ENCODE results near the gene ALDH1B1. TPM values are rescaled to one million over a fixed set of nuclear protein-coding genes. Genes with fewer than 3 reads are reported as not detected.

The ALDH1B1 gene
- total RNA-seq, 2 experiments from 2014 or later: 0.19 to 0.20 TPM

- DNase-seq (no peak), ATAC-seq (ENCODE audit: poor library complexity) (no peak)
- no peak overlapping the region for H3K4me3 Mint-ChIP-seq
- no peak overlapping the region for H3K27ac ChIP-seq (ENCODE audit: low read depth in 1 of 2, low read length in 2 of 2)
- H3K4me1 ChIP-seq (ENCODE audit: insufficient read depth, low read length): no peaks in the 10 kb centered on the region
- no peak overlapping the region for H3K27ac Mint-ChIP-seq
- no peaks in the 10 kb centered on the region for H3K36me3 ChIP-seq (ENCODE audit: insufficient read depth, low read length)
- H3K27me3 Mint-ChIP-seq: peaks cover 6% of the 10 kb centered on the region
- H3K4me1 Mint-ChIP-seq (ENCODE audit: low read depth): no peaks in the 10 kb centered on the region
- H3K36me3 Mint-ChIP-seq (ENCODE audit: low read depth): no peaks in the 10 kb centered on the region
- intact Hi-C loops (cut with DNase I, micrococcal nuclease): no loop called here
- H3K27me3 ChIP-seq (ENCODE audit: control insufficient read depth in 1 of 2, insufficient read depth in 2 of 2, low read length in 2 of 2): peaks cover 0 to 5% of the 10 kb centered on the region in 2 experiments
- no peak for TF ChIP-seq CTCF (IDR thresholded peaks at IDR 0.05)
- ChIA-PET POLR2A (interaction anchor here (0.6 kb wide), 1 partner anchor 38 kb away, joined by 5 read pairs; no protein-coding TSS in a partner anchor), CTCF (no interaction called here)
- H3K9me3 Mint-ChIP-seq: no peaks in the 10 kb centered on the region
- no peak overlapping the region for H3K4me3 ChIP-seq (ENCODE audit: low read length)
- H3K9me3 ChIP-seq (ENCODE audit: control insufficient read depth in 1 of 2, insufficient read depth in 1 of 2, low read length in 2 of 2): no peaks in the 10 kb centered on the region
Observed at GRCh38 chr9:38344566-38345324, 47.8 kb upstream of the ALDH1B1 start.

- Histone ChIP-seq H3K36me3 (ENCODE audit: insufficient read depth, low read length) (no peaks in the 10 kb centered on the region), H3K9me3 (ENCODE audit: control insufficient read depth in 1 of 2, insufficient read depth in 1 of 2, low read length in 2 of 2) (no peaks in the 10 kb centered on the region), H3K27ac (ENCODE audit: low read depth in 1 of 2, low read length in 2 of 2) (no peak overlapping the region), H3K27me3 (ENCODE audit: control insufficient read depth in 1 of 2, insufficient read depth in 2 of 2, low read length in 2 of 2) (peaks cover 0 to 5% of the 10 kb centered on the region in 2 experiments), H3K4me1 (ENCODE audit: insufficient read depth, low read length) (no peaks in the 10 kb centered on the region), H3K4me3 (ENCODE audit: low read length) (no peak overlapping the region)
- DNase-seq (no peak), ATAC-seq (ENCODE audit: poor library complexity) (no peak)
- POLR2A ChIA-PET: no interaction called here
- Mint-ChIP-seq H3K36me3 (ENCODE audit: low read depth) (no peaks in the 10 kb centered on the region), H3K4me3 (no peak overlapping the region), H3K9me3 (no peaks in the 10 kb centered on the region), H3K27me3 (peaks cover 11% of the 10 kb centered on the region), H3K27ac (no peak overlapping the region), H3K4me1 (ENCODE audit: low read depth) (no peaks in the 10 kb centered on the region)
- intact Hi-C loops (cut with DNase I, micrococcal nuclease): no loop called here
- CTCF ChIA-PET: no interaction called here
- no peak for TF ChIP-seq CTCF (IDR thresholded peaks at IDR 0.05)
Observed at GRCh38 chr9:38345851-38346755, 46.4 kb upstream of the ALDH1B1 start.

- ChIA-PET POLR2A (no interaction called here), CTCF (no interaction called here)
- H3K27me3 Mint-ChIP-seq: peaks cover 11% of the 10 kb centered on the region
- H3K27ac Mint-ChIP-seq: no peak overlapping the region
- intact Hi-C loops (cut with DNase I, micrococcal nuclease): no loop called here
- no peaks in the 10 kb centered on the region for H3K36me3 Mint-ChIP-seq (ENCODE audit: low read depth)
- no peak for TF ChIP-seq CTCF (IDR thresholded peaks at IDR 0.05)
- Histone ChIP-seq H3K27ac (ENCODE audit: low read depth in 1 of 2, low read length in 2 of 2) (no peak overlapping the region), H3K27me3 (ENCODE audit: control insufficient read depth in 1 of 2, insufficient read depth in 2 of 2, low read length in 2 of 2) (peaks cover 0 to 5% of the 10 kb centered on the region in 2 experiments), H3K4me3 (ENCODE audit: low read length) (no peak overlapping the region), H3K9me3 (ENCODE audit: control insufficient read depth in 1 of 2, insufficient read depth in 1 of 2, low read length in 2 of 2) (no peaks in the 10 kb centered on the region), H3K4me1 (ENCODE audit: insufficient read depth, low read length) (no peaks in the 10 kb centered on the region), H3K36me3 (ENCODE audit: insufficient read depth, low read length) (no peaks in the 10 kb centered on the region)
- no peak overlapping the region for H3K4me3 Mint-ChIP-seq
- DNase-seq (no peak), ATAC-seq (ENCODE audit: poor library complexity) (no peak)
- no peaks in the 10 kb centered on the region for H3K4me1 Mint-ChIP-seq (ENCODE audit: low read depth)
- H3K9me3 Mint-ChIP-seq: no peaks in the 10 kb centered on the region
Observed at GRCh38 chr9:38346811-38347210, 45.7 kb upstream of the ALDH1B1 start.

All from CD4-positive, alpha-beta T cell (primary cell).